LNCaP clone FGC (cell line): ENCODE measurements around the gene SIDT1.
"Not testable (repeated sequence)": the region's sequence is repeated elsewhere in the genome, so short reads cannot be mapped to it uniquely, and the experiment has no call there.

ENCODE experiments used
- DNase-seq: peaks from one replicate; pipeline ENCODE4 v3.0.0-alpha.2; 2011; ENCODE audit warnings: low read depth
- H3K4me3 ChIP-seq: 2 replicates; pipeline ENCODE4 v1.5.1; 2011; ENCODE audit warnings: mild to moderate bottlenecking, low read depth, low read length, control low read depth
- CTCF ChIP-seq: IDR thresholded peaks from 2 replicates; pipeline ENCODE4 v1.5.1; 2012; ENCODE audit warnings: mild to moderate bottlenecking; ENCODE audit not compliant: control insufficient read depth, insufficient read depth; ENCODE audit errors: extremely low read depth

The SIDT1 gene

DNA sequence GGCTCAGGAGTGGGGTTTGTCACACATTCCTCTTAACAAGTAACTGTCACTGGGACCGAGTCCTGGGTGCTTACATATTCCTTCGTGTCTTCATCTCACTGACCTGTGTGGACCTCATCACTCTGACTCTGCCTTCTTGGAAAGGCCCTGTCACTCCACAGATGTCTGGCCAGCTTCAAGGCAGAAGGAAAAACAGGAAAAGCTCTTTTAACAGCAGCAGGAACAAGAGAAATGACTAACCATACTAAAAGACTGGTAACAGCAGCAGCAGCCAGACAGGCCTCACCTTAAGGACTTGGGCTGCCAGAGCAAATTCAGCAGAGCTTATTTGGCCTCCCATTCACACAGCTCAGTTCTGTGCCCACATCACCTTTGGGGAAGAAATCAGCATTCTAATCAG is 96.0 kb downstream of the SIDT1 start:
- no peak for DNase-seq
- TF ChIP-seq CTCF: no peak
- no peak overlapping the region for H3K4me3 ChIP-seq

DNA sequence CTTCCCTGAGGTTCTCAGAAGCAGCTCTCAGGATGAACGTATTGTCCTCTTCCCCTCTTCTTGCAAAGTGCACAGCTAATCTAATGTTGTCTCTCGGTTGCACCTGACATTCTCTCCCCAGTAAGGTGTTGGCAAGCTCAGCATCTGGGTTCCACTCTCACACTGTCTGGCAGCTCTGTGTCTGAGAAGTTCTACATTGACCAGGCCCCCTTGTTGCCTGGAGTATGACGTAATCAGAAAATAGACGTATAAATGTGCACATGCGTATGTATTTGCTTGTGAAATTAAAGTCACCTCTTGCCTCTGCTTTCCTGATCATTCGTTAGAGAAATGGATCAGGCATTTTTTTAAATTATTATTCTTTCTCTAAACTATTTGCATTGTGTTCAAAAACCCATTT is 96.4 kb downstream of the SIDT1 start:
- H3K4me3 ChIP-seq: no peak overlapping the region
- no peak for TF ChIP-seq CTCF
- DNase-seq: no peak

DNA sequence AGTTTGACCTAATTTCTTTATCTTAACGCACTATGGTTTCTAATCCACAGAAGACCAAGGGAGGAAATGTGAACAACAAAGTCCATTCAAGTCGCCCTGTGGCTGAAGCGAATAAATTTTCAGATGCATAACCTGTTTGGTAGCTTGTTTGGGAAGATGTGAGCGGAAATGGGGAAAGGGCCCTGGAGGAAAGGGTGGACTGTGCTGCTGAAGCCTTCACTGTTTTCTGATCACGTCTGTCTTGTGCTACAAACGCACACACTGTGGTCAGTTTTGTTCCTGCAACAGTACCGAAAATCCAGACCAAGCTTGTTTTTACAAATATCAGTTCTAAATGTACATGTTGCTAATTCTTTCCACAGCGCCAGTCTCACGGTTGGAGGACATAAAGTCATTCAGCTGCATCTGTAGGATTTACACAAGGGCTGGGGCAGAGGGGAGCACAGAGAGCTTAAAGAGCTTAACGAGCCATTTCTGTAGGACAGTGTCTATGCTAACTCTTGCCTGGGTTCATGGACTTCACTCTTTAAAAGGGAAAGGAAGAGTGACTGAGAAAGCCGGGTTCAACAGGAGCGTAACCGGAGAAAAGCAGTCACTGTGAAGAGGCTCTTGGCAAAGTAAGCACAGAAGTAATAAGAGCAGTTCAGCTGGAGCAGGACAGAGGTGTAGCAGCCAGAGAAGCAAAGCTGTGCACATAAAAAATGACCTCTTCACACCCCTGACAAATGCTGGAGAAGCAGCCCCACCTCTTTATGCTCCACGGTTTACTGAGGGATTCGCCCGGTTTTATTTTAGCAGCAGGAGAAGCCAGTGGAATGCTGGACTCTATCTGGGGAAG is 97.4 kb downstream of the SIDT1 start:
- H3K4me3 ChIP-seq: no peak overlapping the region
- DNase-seq: no peak
- TF ChIP-seq CTCF: no peak

- TF ChIP-seq CTCF: no peak
- H3K4me3 ChIP-seq: no peak overlapping the region
- no peak for DNase-seq
Observed at GRCh38 chr3:113630956-113631542, 98.7 kb downstream of the SIDT1 start.

- no peak for TF ChIP-seq CTCF
- no peak for DNase-seq
- H3K4me3 ChIP-seq: no peak overlapping the region
Observed at GRCh38 chr3:113631573-113631972, 99.2 kb downstream of the SIDT1 start.

DNA sequence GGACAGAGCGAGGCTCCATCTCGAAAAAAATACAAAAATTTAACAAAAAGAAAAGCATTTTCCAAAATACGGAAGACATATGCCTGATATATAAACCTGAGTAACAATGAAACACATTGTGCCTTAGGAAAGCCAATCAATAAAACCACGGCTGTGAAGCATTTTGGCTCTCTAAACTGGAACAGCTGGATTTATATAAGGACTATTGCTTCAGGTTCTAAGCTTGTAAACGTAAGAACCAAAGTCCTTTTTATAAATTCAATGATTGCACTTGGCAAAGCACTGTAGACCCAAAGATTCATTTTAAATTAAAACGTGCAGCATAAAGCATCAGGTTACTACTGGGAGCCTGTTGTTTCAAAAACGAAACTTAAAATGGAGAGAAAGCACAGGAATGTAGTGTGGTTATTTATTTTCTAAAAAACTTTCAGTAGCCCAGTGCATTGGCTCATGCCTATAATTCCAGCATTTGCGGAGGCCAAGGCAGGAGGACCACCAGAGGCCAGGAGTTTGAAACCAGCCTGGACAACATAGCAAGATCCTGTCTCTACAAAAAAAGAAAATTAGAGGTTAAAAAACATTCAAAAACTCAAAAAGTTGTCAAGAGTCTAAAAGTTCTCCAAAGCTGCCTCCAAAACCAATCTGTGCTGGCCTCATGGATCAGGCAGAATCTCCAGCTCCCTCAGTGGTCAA is 102.6 kb downstream of the SIDT1 start:
- no peak for DNase-seq
- no peak overlapping the region for H3K4me3 ChIP-seq
- no peak for TF ChIP-seq CTCF

GRCh38 chr3:113636034-113636433 is 103.7 kb downstream of the SIDT1 start:
- DNase-seq, H3K4me3 ChIP-seq: not testable (repeated sequence)
